GM18858 (cell line): ENCODE measurements around the gene STPG4.

ENCODE experiments used
- ATAC-seq: cut with Tn5 transposase; IDR thresholded peaks from one replicate; pipeline ENCODE4 v1.9.1; 2021; ENCODE audit not compliant: unreplicated experiment

STPG4 gene

DNA sequence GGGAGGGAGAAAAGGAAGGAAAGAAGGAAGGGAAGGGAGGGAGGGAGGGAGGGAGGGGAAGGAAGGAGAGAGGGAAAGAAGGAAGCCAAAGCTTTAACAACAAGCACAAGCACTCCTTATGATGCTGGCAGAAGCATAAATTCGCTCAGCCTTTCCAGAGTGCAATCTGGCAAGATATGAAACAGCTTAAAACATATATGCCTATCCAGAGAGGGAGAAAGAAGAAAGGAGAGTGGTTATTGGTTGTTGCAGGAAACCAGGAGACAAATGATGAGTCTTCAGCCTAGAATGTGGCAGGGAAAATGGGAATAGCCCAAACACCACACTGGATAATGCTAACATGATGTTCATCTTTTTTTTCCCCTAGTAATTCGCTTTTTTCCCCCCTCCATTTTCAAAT, 64.0 kb downstream of the STPG4 start:
- no peak for ATAC-seq

DNA sequence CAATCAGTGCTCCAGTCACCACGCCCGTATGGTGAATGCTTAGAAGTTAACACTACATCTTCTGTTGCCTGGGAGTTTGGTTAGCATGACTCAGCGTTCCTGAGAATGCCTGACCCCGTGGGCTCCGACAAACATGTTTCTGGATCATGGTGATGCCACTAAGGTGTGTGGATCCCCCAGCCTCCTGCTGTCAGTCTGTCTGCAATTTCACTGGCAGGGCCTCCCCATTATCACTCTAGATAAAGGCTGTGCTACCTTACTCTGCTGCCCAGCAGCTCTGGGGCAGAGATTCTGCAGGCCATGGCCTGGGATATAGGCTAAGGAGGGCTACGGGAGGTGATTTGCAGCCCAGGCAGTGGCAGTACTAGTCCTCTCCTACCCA, 66.0 kb downstream of the STPG4 start:
- no peak for ATAC-seq

DNA sequence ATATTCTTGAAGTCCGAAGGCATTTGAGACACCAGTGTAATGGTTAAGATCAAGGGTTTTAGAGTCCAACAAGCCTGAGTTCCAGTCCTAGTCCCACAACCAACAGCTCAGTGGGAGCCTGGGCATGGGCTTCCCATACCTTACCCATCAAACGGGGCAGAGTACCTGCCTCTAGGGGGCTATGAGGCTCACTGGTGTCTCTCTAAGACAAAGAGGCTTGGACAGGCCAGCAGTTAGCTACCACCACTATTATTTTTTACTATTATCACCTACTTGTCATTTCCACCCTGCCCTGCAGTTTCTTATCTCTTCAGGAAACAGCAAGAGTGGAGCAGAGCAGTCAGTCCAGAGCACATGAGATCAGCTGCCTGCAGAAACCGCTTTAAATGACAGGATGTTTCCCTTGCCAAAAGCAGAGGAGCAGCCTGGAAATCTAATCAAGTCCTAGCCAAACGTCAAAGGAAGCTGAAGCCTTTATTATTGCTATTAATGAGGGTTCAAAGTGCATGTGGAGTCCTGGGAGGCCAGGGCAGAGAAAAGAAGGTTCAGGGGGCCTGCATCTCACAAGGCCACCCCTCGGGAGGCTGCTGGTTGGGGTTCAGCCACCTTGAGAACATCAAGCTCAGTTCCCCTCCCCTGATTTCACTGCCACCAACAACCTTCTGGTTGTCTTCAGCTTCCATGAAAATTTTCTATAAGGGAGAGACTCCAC, 66.6 kb downstream of the STPG4 start:
- ATAC-seq, result no peak

DNA sequence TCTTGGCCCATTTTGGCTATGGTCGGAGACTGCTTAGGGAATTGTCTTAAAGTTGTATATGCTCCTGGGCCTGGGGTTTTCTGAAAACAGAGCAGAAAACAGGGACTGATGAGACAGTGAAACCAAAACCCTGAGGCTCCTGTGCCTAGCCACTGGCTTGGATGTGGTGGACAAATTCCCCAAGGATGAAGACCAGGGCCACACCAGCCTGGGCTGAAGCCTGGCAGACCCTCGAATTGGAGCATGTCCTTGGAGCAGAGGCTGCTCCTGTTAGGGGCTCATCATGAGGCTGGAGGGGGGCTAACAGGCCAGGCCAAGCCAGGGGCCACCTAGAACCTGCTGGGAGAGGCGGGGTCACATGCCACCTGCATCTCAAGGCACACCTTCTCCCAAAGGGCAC, 68.1 kb downstream of the STPG4 start:
- ATAC-seq, result no peak

DNA sequence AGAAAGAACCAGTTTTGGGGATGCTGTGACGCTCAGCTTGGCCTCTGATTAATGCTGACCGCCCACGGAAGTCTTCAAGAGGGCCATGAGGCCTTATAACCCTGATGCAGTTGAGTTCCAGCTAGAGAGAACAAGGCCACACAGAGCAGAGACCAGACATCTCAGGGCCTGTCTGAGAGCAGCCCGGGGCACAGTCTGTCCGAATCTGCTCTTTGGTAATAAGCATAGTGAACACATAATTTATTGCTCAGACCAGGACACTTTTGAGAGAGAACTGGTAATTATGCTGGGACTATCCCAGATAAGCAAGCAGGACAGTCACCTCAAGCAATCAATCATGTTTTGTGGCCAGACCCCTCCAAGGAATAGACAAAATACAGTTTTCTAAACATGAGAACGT, 68.5 kb downstream of the STPG4 start:
- ATAC-seq, result no peak

DNA sequence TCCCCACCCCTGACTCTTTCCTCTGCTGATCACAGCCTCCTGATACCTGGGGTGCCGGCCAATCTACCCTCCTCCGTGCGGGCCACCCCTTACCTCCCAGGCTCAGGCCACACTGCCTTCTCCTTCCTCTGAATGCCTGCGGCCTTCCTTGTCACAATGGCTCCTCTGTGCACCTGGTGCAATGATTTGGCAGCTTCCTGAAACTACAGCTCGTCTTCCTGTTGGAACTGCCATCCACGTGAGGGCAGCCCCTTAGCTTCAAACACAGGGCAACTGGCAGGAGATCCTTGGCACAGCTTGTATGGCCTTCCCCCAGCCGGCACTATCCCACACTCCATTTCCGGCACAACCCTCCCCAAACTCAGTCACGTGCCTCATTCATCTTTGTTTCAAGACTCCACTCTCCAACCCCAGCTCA, 69.0 kb downstream of the STPG4 start:
- ATAC-seq, result no peak

DNA sequence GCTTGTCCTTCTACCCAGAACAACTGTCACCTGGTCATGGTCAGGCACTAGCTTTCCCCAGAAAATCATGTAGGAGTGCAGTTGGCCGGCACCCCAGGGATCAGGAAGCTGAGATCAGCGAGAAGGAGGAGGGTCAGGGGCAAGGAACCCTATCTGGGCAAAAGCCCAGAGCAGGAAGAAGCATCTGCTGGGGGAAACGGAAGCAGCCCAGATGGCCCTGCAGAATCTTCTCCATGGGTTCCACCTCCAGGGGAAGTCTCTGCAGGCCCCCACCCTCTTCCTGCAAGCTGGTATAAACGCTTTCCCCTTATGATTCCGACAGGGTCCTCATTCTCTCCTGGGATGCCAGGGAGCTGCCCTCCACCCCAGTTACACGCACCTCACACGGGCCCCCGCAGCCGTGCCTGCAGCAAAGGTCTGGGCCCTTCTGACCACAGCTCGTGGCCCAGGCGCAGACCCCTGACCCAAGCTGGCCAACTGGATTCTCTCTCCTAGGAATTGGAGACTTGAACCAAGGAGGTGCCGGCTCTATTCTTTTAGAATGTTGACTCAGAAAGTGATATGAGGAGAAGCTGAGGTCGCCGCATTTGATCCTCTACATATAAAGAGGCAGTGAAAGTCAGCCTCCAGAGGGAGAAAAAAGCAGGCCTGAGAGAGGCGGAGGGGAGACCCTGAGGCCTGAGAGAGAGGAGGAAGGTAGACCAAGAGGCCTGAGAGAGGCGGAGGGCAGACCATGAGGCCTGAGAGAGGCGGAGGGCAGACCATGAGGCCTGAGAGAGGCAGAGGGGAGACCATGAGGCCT, 71.0 kb downstream of the STPG4 start:
- no peak for ATAC-seq

DNA sequence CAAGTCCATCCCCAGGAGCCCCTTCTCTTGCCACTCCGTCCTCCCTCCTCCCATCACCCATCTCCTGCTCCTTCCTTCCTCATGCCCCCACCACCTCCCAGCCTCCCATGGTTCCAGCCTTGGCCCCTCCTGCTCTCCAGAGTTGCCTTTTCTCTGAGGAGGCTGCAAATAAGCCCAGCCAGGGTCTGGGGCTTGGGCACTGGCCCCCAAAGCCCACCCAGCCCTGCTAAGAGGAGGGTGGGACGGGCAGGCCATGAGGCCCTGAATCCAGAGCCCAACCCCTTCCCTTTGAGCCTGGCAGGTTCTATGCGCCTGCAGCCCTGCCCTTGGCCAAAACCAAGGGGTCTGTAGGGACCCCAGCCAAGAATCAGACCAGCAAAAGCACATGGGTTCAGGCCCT, 71.6 kb downstream of the STPG4 start:
- no peak for ATAC-seq

DNA sequence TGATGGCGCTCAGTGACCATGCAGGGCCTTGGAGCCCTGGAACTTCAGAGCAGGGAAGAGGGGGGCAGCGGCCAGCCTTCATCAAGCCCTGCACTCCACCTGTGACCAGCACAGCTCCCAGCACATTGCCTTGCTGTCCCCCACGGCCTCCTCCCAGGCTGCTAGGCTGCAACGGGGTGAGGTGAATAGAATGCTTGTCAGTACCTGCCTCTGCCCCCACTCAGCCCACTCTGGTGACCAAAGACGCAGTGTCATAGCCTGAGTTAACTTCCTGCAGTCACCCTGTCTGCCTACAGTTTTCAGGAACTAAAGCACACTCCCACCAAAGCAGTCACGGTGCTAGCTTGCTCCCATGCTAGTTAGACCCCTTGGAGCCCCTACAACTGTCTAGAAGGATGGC, 72.1 kb downstream of the STPG4 start:
- ATAC-seq, result no peak

DNA sequence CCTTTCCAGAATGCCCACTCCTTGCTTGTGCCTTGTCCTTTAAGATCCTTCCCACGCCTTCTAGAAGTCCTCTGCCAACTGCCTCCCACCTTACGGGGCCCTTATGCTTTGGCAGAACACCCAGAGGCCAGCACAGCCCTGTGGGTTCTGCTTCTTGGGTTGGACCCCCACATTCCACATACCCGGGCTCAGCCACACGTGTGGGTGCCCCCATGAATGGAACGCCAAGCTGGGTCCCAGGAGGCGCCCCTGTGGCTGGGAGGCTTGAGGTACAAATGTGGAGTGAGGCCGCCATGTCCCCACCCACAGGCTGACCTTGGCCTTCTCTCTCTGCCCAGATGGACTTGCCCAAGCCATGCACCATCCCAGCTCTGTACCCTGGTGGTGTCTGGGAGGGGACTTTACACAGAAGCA, 74.2 kb downstream of the STPG4 start:
- no peak for ATAC-seq

DNA sequence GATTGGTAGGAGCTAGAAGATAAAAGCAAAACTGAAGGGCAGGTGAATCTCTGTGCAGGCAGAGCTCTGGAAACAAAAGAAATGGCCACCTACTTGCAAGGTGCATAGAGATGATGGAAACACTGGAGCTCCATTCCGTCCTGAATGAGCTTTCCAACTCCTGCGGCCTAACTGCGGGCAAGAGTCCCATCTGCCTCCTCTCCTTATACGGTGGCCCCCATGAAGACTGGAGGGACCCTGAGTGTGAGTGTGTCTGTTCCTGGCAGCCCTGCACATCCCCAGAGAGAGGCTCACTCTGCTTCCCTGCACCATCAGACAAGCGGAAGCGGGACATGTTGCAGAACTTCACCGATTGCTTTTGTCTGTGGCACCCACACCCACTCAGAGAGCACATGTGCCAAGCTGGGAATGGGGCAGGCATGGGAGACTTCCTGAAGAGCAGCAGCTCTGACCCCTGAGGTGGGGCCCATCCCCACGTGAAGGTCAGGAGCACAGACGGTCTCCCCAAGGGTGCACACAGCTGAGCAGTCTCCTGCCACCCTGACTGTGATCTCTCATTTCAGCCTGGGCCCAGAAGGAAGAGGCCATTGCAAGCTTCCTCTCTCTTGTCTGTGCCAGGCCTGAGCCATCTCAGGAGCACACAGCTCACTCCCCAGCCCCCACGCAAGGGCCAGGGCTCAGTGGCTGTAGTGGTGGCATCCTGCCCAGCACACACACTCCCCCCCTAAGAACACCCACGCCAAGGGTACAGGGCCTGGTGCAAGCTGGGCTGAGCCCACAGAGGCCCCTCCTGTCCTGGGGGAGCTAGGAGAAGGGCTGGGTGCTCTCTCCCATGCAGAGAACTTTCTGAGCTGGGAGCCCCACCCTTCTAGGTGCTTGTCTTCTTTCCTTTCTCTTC, 75.3 kb downstream of the STPG4 start:
- ATAC-seq, result no peak

DNA sequence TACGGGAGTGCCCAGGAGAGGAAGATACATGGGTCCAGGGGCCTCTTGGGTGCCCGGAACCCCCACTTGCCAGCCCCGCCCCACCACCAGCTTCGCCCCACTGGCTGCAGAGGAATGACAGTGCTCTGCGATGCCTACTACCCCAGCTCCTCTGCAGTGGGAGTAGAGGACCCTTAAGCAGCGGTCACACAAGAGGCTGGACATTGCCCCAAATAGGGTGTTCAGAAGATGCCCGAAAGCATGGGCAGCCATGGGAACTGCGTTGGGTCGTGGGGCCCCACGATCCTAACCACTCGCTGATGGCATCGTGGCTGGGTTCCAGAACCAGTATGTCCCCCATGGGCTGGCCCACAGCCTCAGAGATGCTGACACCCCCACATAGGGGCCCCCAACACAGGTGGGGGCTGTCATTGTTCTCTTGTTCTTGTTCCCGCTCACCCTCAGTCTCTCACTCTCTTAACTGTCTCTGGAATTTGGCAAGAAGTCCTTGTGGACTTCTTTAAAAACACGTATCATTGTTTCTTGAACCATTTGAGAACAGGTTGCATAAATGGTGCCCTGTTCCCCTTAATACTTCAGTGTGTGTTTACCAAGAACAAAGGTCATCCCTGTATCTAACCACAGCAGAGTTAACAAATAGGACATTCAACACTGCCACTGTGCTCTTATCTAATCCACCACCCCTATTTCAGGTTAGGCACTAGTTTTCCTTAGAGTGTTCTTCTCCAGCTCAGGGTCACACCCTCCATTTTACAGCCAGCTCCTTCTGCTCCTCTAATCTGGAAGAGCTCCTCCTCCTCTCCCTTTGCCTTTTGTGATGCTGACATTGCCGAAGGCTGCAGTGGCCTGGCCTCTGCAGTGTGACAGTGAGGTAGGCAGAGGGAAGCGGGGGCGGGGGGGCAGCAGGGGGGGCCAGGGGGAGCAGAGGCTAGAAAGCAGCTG, 76.3 kb downstream of the STPG4 start:
- ATAC-seq, result no peak

DNA sequence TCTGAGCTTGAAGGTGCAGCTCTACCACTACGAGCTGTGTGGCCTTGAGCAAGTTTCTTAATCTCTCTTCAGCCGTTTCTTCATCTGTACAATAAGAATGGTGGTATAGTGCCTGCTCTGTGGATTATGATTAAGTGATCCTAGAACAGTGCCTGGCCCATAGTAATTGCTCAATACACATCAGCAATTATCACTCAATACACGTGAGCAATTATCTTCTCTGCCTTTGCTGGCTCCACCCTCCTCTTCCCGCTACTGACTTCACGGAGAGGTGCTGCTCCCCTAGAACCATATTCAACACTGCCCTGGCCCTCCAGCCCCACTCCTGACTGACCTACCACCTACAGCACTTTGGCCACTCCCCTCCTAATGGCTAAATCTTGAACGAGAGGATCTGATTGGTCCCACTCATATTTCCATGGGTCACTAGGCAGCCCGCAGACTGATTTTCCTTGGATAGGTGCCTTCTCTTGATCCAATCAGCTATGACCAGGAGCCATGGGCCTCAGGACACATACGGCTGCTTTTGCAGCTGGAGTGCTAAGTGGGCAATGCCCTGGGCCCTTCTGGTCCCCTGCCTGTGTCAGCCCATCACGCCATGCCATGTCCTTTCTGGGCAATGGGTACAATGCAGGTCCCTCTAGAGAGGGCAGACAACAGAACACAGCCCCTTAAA, 77.5 kb downstream of the STPG4 start:
- no peak for ATAC-seq

DNA sequence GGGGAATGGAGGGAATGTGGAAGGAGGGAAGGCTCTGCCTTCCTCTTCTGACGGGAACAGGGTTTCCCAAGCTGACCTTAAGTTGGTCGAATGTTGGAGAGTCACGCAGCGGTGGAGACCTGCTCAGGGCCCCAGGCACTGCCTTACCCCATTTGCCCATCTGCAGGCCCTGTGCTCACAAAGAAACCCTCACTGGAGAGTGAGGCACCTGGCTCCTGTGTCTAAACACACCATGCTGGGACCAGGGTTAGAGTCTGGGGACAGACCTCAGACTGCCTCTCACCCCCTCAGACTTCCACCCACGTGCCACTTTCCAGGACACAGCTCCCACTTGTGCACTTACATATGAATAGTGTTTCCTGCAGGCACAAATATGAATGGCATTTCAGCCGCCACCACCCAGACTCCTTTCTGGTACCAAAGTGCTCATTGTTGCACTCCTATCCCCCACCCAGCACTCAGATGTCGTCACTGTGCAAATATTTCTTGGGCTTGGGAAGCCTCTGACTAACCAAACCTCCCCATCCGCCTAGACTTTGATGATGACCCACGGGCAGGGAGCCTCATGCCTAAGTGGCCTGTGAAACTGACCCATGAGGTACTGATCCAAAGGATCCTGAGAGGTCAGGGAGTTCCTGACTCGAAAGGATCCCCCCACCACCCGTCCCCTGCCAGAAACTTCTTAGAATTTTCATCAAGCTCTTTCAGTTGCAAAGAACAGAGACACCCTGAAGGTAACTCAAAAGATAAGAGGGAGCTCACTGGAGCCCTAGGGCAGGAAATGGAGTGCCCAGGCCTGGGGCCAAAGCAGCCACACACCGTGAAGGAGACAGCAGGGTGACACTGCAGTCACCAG, 78.3 kb downstream of the STPG4 start:
- ATAC-seq, result no peak

DNA sequence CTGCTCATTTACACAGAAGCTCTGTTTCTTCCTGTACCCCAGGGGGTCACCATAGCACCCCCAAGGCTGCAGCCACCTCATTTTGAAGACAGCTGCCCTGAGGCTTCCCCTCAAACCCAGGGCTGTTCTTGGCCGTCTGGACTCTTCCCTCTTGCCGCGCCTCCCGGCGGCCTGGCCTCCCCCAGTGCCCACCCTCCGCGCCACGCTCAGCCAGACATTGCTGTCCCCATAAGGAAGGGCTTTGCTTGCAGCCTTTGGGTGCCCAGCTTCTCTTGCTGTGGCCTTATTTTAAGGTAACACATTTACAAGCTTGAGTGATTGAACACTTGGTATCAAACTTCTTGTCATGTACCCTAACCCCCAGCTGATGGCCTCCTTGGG, 79.0 kb downstream of the STPG4 start:
- no peak for ATAC-seq

DNA sequence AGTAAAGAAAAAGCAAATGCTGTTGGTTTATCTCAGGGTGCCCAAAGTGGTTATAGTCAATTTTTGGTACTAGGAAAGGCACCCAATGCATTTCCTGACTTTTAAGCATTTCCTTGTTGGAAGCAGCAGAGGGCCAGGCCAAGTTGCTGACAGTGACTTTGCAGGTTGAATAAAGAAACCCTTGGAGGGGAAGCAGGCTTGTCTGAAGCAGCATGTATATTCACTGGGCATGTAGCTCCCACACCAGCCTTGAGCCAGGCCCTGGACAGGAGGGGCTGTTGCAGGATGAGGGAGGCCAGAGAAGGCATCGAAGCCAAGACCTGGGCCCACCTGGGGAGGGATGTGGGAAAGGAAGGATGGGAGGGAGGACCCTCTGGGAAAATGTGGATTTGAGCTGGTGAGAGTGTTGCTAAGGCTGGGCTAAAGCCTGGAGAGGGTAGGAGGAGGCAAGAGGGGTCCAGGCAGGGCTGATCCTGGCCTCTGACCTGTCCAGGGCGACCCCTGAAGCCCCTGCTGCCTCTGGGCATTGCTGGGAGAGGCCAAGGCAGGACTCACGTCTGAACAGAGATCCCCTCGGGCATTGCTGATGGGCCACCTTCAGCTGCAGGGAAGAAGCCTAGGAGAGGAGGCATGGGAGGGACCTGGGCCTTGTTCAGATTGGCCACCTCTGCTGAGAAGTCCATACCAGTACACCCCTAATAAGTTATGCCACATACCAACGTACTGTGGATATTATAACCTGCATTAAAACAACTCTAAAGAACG, 79.6 kb downstream of the STPG4 start:
- no peak for ATAC-seq

DNA sequence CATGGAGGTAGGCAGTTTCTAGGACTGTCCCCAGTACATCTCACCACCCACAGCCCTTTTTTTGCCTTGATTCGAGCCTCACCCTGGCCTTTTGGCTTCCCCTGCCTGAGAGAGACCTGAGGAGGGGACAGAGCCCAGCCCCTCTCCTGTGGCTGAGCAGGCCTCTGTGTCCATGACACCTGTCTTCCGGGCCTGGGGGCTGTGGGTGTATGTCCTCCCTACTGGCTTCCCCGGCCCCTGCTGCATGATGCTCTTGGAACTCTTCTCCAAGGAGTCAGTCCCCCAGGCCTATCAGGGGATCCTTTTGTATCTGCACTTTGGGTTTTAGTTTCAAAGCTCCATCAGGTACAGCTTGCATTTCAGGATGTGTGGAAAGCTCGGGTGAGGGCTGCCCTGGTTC, 80.4 kb downstream of the STPG4 start:
- ATAC-seq, result no peak

DNA sequence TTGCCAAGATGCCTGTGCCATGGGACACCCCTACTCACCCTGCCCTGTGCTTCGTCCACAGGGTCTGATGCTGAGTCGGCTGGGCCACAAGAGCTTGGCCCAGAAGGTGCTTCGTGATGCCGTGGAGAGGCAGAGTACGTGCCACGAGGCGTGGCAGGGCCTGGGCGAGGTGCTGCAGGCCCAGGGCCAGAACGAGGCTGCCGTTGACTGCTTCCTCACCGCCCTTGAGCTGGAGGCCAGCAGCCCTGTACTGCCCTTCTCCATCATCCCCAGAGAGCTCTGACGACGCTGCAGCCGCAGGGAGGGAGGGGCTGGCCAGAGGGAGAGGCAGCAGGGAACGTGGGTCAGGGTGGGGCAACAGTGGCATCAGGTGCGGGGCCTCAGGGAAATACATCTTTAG, 81.5 kb downstream of the STPG4 start:
- no peak for ATAC-seq
